IPS-20b (cell line): Measurements from ENCODE around the gene FIGNL2.
"Not testable (repeated sequence)": the region's sequence is repeated elsewhere in the genome, so short reads cannot be mapped to it uniquely, and the experiment has no call there.

Experiments used
- H3K27ac ChIP-seq: one replicate; pipeline ENCODE4 v1.5.1; 2013; ENCODE audit warnings: low read length
- H3K27me3 ChIP-seq: 2 replicates; pipeline ENCODE4 v1.6.1; 2013; ENCODE audit warnings: mild to moderate bottlenecking, low read length, inconsistent platforms; ENCODE audit not compliant: insufficient read depth
- H3K36me3 ChIP-seq: 2 replicates; pipeline ENCODE4 v1.6.1; 2013; ENCODE audit warnings: low read depth, mild to moderate bottlenecking, inconsistent platforms, low read length, moderate library complexity; ENCODE audit not compliant: insufficient read depth
- H3K4me1 ChIP-seq: 2 replicates; pipeline ENCODE4 v1.6.1; 2013; ENCODE audit warnings: mild to moderate bottlenecking, control low read depth, inconsistent platforms, low read length, moderate library complexity; ENCODE audit not compliant: insufficient read depth
- H3K4me3 ChIP-seq: 2 replicates; pipeline ENCODE4 v1.5.1; 2013; ENCODE audit warnings: mild to moderate bottlenecking, low read length, inconsistent platforms
- H3K9ac ChIP-seq: 2 replicates; pipeline ENCODE4 v1.6.1; 2013; ENCODE audit warnings: low read depth, mild to moderate bottlenecking, inconsistent platforms, low read length, moderate library complexity
- H3K9me3 ChIP-seq: 2 replicates; pipeline ENCODE4 v1.6.1; 2013; ENCODE audit warnings: mild to moderate bottlenecking, low read depth, low read length, inconsistent platforms; ENCODE audit not compliant: insufficient read depth

The FIGNL2 gene

GRCh38 chr12:51887476-51888315 is 39.2 kb upstream of the FIGNL2 start, which contains the start of gene ANKRD33:
ANKRD33 (plus strand) TSS chr12:51888103; CDS start chr12:51888187, 84 bp downstream.
- peaks cover 14% of the 10 kb centered on the region for H3K27me3 ChIP-seq
- no peak within 1 kb of the TSS for H3K27ac ChIP-seq
- no peaks in the 10 kb centered on the region for H3K9me3 ChIP-seq
- H3K4me3 ChIP-seq, result peak within 1 kb of the TSS; percentile 65
- peaks cover 4% of the 10 kb centered on the region; the same call in 1 of the 2 replicates for H3K4me1 ChIP-seq
- H3K9ac ChIP-seq, result no peak within 1 kb of the TSS
- no peaks in the 10 kb centered on the region for H3K36me3 ChIP-seq

- no peak overlapping the region for H3K4me3 ChIP-seq
- no peak overlapping the region for H3K9ac ChIP-seq
- no peaks in the 10 kb centered on the region for H3K36me3 ChIP-seq
- peaks cover 14% of the 10 kb centered on the region for H3K27me3 ChIP-seq
- no peaks in the 10 kb centered on the region for H3K9me3 ChIP-seq
- H3K4me1 ChIP-seq, result peaks cover 4% of the 10 kb centered on the region; the same call in 1 of the 2 replicates
- H3K27ac ChIP-seq, result no peak overlapping the region
These were observed 37.6 kb upstream of the FIGNL2 start for GRCh38 chr12:51886021-51886710.

GRCh38 chr12:51885294-51886020 is 36.9 kb upstream of the FIGNL2 start:
- H3K27ac ChIP-seq, H3K4me1 ChIP-seq, H3K4me3 ChIP-seq, H3K36me3 ChIP-seq, H3K9ac ChIP-seq, H3K9me3 ChIP-seq: not testable (repeated sequence)
- peaks cover 14% of the 10 kb centered on the region for H3K27me3 ChIP-seq

- H3K9me3 ChIP-seq, result no peaks in the 10 kb centered on the region
- H3K4me1 ChIP-seq, result peaks cover 4% of the 10 kb centered on the region; the same call in 1 of the 2 replicates
- no peak overlapping the region for H3K9ac ChIP-seq
- H3K4me3 ChIP-seq, result no peak overlapping the region
- peaks cover 14% of the 10 kb centered on the region for H3K27me3 ChIP-seq
- no peak overlapping the region for H3K27ac ChIP-seq
- H3K36me3 ChIP-seq, result no peaks in the 10 kb centered on the region
These were observed 36.2 kb upstream of the FIGNL2 start for GRCh38 chr12:51884676-51885229.

GRCh38 chr12:51883998-51884675 is 35.6 kb upstream of the FIGNL2 start:
- Histone ChIP-seq H3K4me1 (peaks cover 4% of the 10 kb centered on the region; the same call in 1 of the 2 replicates), H3K9ac (no peak overlapping the region), H3K36me3 (no peaks in the 10 kb centered on the region), H3K27ac (no peak overlapping the region), H3K4me3 (no peak overlapping the region), H3K27me3 (peaks cover 12% of the 10 kb centered on the region), H3K9me3 (no peaks in the 10 kb centered on the region)

GRCh38 chr12:51883295-51883694 is 34.8 kb upstream of the FIGNL2 start:
- Histone ChIP-seq H3K27ac (no peak overlapping the region), H3K36me3 (no peaks in the 10 kb centered on the region), H3K27me3 (peaks cover 4% of the 10 kb centered on the region), H3K9me3 (no peaks in the 10 kb centered on the region), H3K4me3 (no peak overlapping the region), H3K9ac (no peak overlapping the region), H3K4me1 (peaks cover 4% of the 10 kb centered on the region; the same call in 1 of the 2 replicates)

- Histone ChIP-seq H3K27ac (no peak overlapping the region), H3K4me3 (no peak overlapping the region), H3K36me3 (no peaks in the 10 kb centered on the region), H3K27me3 (no peaks in the 10 kb centered on the region), H3K9ac (no peak overlapping the region), H3K9me3 (no peaks in the 10 kb centered on the region), H3K4me1 (no peaks in the 10 kb centered on the region)
These were observed 30.6 kb upstream of the FIGNL2 start for GRCh38 chr12:51879102-51879501.

GRCh38 chr12:51874486-51874885 is 26.0 kb upstream of the FIGNL2 start:
- Histone ChIP-seq H3K9me3 (no peaks in the 10 kb centered on the region), H3K4me3 (no peak overlapping the region), H3K9ac (no peak overlapping the region)

GRCh38 chr12:51874000-51874399 is 25.5 kb upstream of the FIGNL2 start:
- Histone ChIP-seq H3K4me3 (no peak overlapping the region), H3K36me3 (no peaks in the 10 kb centered on the region), H3K4me1 (peaks cover 13% of the 10 kb centered on the region), H3K27me3 (peaks cover 25% of the 10 kb centered on the region), H3K9me3 (no peaks in the 10 kb centered on the region), H3K9ac (no peak overlapping the region), H3K27ac (no peak overlapping the region)

More at GRCh38 chr12:51874486-51874885, 26.0 kb upstream of the FIGNL2 start:
- H3K4me1 ChIP-seq, result peaks cover 12% of the 10 kb centered on the region
- H3K27me3 ChIP-seq, result peaks cover 23% of the 10 kb centered on the region
- H3K36me3 ChIP-seq, result no peaks in the 10 kb centered on the region
- no peak overlapping the region for H3K27ac ChIP-seq

GRCh38 chr12:51873251-51873994 is 24.9 kb upstream of the FIGNL2 start:
- no peak overlapping the region for H3K9ac ChIP-seq
- H3K36me3 ChIP-seq, result no peaks in the 10 kb centered on the region
- no peak overlapping the region for H3K27ac ChIP-seq
- no peak overlapping the region for H3K4me3 ChIP-seq
- peaks cover 14% of the 10 kb centered on the region for H3K4me1 ChIP-seq
- no peaks in the 10 kb centered on the region for H3K9me3 ChIP-seq
- peaks cover 30% of the 10 kb centered on the region for H3K27me3 ChIP-seq
